Chondrocyte (in vitro differentiated cells): ENCODE data around the gene ELMO1. TPM values are rescaled to one million over a fixed set of nuclear protein-coding genes. Genes with fewer than 3 reads are reported as not detected.

Experiments used
- DNase-seq: peaks from one replicate; pipeline ENCODE4 v3.0.0; 2021; ENCODE audit warnings: mixed read lengths, low spot score
- H3K27ac Mint-ChIP-seq: one replicate; pipeline ENCODE4 v1.8.0; 2021; ENCODE audit warnings: mild to moderate bottlenecking, moderate library complexity, mixed read lengths; ENCODE audit not compliant: unreplicated experiment
- H3K27me3 Mint-ChIP-seq: 2 replicates; pipeline ENCODE4 v1.8.0; 2021; ENCODE audit warnings: low read depth, mixed read lengths
- H3K36me3 Mint-ChIP-seq: 2 replicates; pipeline ENCODE4 v1.8.0; 2021; ENCODE audit warnings: low read depth, mixed read lengths
- H3K4me1 Mint-ChIP-seq: 2 replicates; pipeline ENCODE4 v1.8.0; 2021; ENCODE audit warnings: low read depth, mild to moderate bottlenecking, mixed read lengths
- H3K4me3 Mint-ChIP-seq: one replicate; pipeline ENCODE4 v1.8.0; 2021; ENCODE audit warnings: mild to moderate bottlenecking, moderate library complexity, mixed read lengths; ENCODE audit not compliant: unreplicated experiment
- H3K9me3 Mint-ChIP-seq: 2 replicates; pipeline ENCODE4 v1.8.0; 2021; ENCODE audit warnings: low read depth, mixed read lengths
- CTCF ChIP-seq: fragments of 200-600 bp; sonication (generic); IDR thresholded peaks from 2 replicates; pipeline ENCODE4 v1.5.0; 2021; ENCODE audit warnings: antibody characterized with exemption, mild to moderate bottlenecking, moderate library complexity
- total RNA-seq: library from RNA; stranded (reverse); gene quantifications from 3 replicates; pipeline ENCODE4 v1.2.1, GENCODE V29; 2021

ELMO1 gene
- total RNA-seq, 1 donor from 2014 or later = 0.42 TPM

GRCh38 chr7:37432281-37432920 lies 16.3 kb downstream of the ELMO1 start:
- Mint-ChIP-seq H3K9me3 (no peaks in the 10 kb centered on the region), H3K36me3 (no peaks in the 10 kb centered on the region), H3K4me1 (no peaks in the 10 kb centered on the region)

GRCh38 chr7:37431413-37431812 lies 17.3 kb downstream of the ELMO1 start:
- Mint-ChIP-seq H3K4me1 (no peaks in the 10 kb centered on the region), H3K36me3 (no peaks in the 10 kb centered on the region), H3K9me3 (no peaks in the 10 kb centered on the region), H3K4me3 (no peak overlapping the region), H3K27ac (no peak overlapping the region), H3K27me3 (peaks cover 4% of the 10 kb centered on the region)
- no peak for TF ChIP-seq CTCF
- no peak for DNase-seq

More at GRCh38 chr7:37432281-37432920, 16.3 kb downstream of the ELMO1 start:
- Mint-ChIP-seq H3K27me3 (peaks cover 4% of the 10 kb centered on the region), H3K4me3 (no peak overlapping the region), H3K27ac (no peak overlapping the region)
- no peak for TF ChIP-seq CTCF
- no peak for DNase-seq

- H3K27ac Mint-ChIP-seq = no peak overlapping the region
- H3K36me3 Mint-ChIP-seq = no peaks in the 10 kb centered on the region
- no peak for TF ChIP-seq CTCF
- H3K4me3 Mint-ChIP-seq = no peak overlapping the region
- DNase-seq = no peak
- H3K27me3 Mint-ChIP-seq = peaks cover 4% of the 10 kb centered on the region
- no peaks in the 10 kb centered on the region for H3K4me1 Mint-ChIP-seq
- H3K9me3 Mint-ChIP-seq = no peaks in the 10 kb centered on the region
Measured at GRCh38 chr7:37430640-37431039, 18.0 kb downstream of the ELMO1 start.

GRCh38 chr7:37430171-37430570 lies 18.5 kb downstream of the ELMO1 start:
- no peaks in the 10 kb centered on the region for H3K9me3 Mint-ChIP-seq
- H3K36me3 Mint-ChIP-seq = no peaks in the 10 kb centered on the region
- H3K27me3 Mint-ChIP-seq = peaks cover 4% of the 10 kb centered on the region
- TF ChIP-seq CTCF = no peak
- no peak for DNase-seq
- H3K27ac Mint-ChIP-seq = no peak overlapping the region
- H3K4me3 Mint-ChIP-seq = no peak overlapping the region
- H3K4me1 Mint-ChIP-seq = no peaks in the 10 kb centered on the region

GRCh38 chr7:37429435-37429791 lies 19.3 kb downstream of the ELMO1 start:
- Mint-ChIP-seq H3K36me3 (no peaks in the 10 kb centered on the region), H3K4me3 (no peak overlapping the region), H3K27ac (no peak overlapping the region), H3K27me3 (peaks cover under 1% of the 10 kb centered on the region), H3K9me3 (no peaks in the 10 kb centered on the region), H3K4me1 (no peaks in the 10 kb centered on the region)
- no peak for DNase-seq
- no peak for TF ChIP-seq CTCF
